GM23338 (cell line): ENCODE data around the gene KLK1. TPM values are rescaled to one million over a fixed set of nuclear protein-coding genes. Genes with fewer than 3 reads are reported as not detected.

Experiments
- ATAC-seq: fragments of 200-7000 bp; cut with Tn5 transposase; 3 replicates; pipeline ENCODE4 v1.9.1; 2020
- DNase-seq: peaks from one replicate; pipeline ENCODE4 v3.0.0-alpha.2; 2015; ENCODE audit warnings: low spot score
- H2AFZ ChIP-seq: fragments of 200-600 bp; sonication (generic); 2 replicates; pipeline ENCODE4 v1.8.0; 2016; ENCODE audit warnings: antibody characterized with exemption, mild to moderate bottlenecking, moderate library complexity
- H3F3A ChIP-seq: fragments of 200-600 bp; sonication (generic); replicated peaks from 2 replicates; pipeline ENCODE4 v1.8.0; 2017; ENCODE audit warnings: antibody characterized with exemption, mixed run types, low read depth
- H3K27ac ChIP-seq: fragments of 200-600 bp; sonication (generic); 2 replicates; pipeline ENCODE4 v1.6.1; 2016; ENCODE audit warnings: low read depth
- H3K27me3 ChIP-seq: fragments of 200-600 bp; sonication (generic); 2 replicates; pipeline ENCODE4 v1.8.0; 2016; ENCODE audit warnings: mild to moderate bottlenecking, mixed run types, moderate library complexity; ENCODE audit not compliant: insufficient read depth
- H3K36me3 ChIP-seq: fragments of 200-600 bp; sonication (generic); 2 replicates; pipeline ENCODE4 v1.8.0; 2016; ENCODE audit warnings: mild to moderate bottlenecking; ENCODE audit not compliant: insufficient read depth
- H3K4me1 ChIP-seq: fragments of 200-600 bp; sonication (generic); 2 replicates; pipeline ENCODE4 v1.8.0; 2016; ENCODE audit warnings: mild to moderate bottlenecking, moderate library complexity; ENCODE audit not compliant: insufficient read depth
- H3K4me2 ChIP-seq: fragments of 200-600 bp; sonication (generic); 2 replicates; pipeline ENCODE4 v1.7.1; 2017; ENCODE audit warnings: mixed run types
- H3K4me3 ChIP-seq: fragments of 200-600 bp; sonication (generic); 2 replicates; pipeline ENCODE4 v1.6.1; 2016; ENCODE audit warnings: mixed run types
- H3K79me2 ChIP-seq: fragments of 200-600 bp; sonication (generic); replicated peaks from 2 replicates; pipeline ENCODE4 v1.8.0; 2017; ENCODE audit warnings: mild to moderate bottlenecking; ENCODE audit not compliant: insufficient read depth
- H3K9me2 ChIP-seq: fragments of 200-600 bp; sonication (generic); 2 replicates; pipeline ENCODE4 v1.8.0; 2017; ENCODE audit not compliant: insufficient read depth
- H4K20me1 ChIP-seq: fragments of 200-600 bp; sonication (generic); replicated peaks from 2 replicates; pipeline ENCODE4 v1.8.0; 2017; ENCODE audit warnings: mild to moderate bottlenecking; ENCODE audit not compliant: insufficient read depth
- H3K27ac Mint-ChIP-seq: 2 replicates; pipeline ENCODE4 v1.8.0; 2020; ENCODE audit warnings: inconsistent platforms, mild to moderate bottlenecking, moderate library complexity, mixed read lengths
- H3K27me3 Mint-ChIP-seq: 3 replicates; pipeline ENCODE4 v1.8.0; 2022; ENCODE audit warnings: low read depth, mild to moderate bottlenecking, moderate library complexity, mixed read lengths, inconsistent platforms; ENCODE audit not compliant: insufficient read depth, poor library complexity
- H3K36me3 Mint-ChIP-seq: 3 replicates; pipeline ENCODE4 v1.8.0; 2021; ENCODE audit warnings: low read depth, mild to moderate bottlenecking, inconsistent platforms, moderate library complexity, mixed read lengths
- H3K4me1 Mint-ChIP-seq: 3 replicates; pipeline ENCODE4 v1.8.0; 2020; ENCODE audit warnings: mild to moderate bottlenecking, inconsistent platforms, mixed read lengths
- H3K4me3 Mint-ChIP-seq: 3 replicates; pipeline ENCODE4 v1.8.0; 2021; ENCODE audit warnings: moderate library complexity, mild to moderate bottlenecking, inconsistent platforms, mixed read lengths
- H3K9me3 Mint-ChIP-seq: 3 replicates; pipeline ENCODE4 v1.8.0; 2020; ENCODE audit warnings: moderate library complexity, mild to moderate bottlenecking, inconsistent platforms, mixed read lengths
- CREB1 ChIP-seq: fragments of 250-450 bp; sonication (Bioruptor Pico); IDR thresholded peaks from 2 replicates; pipeline ENCODE4 v1.5.0; 2020; ENCODE audit warnings: low read depth, mild to moderate bottlenecking, moderate library complexity
- CTCF ChIP-seq, 2 experiments: fragments of 200-600 bp in 1 of 2; sonication (generic) in 1 of 2; conservative IDR thresholded peaks; 2 replicates each; pipeline versions ENCODE4 v1.5.1 to v1.6.1; 2016 to 2017; ENCODE audit warnings: antibody characterized with exemption in 2 of 2, low read depth in 2 of 2, mild to moderate bottlenecking in 2 of 2, moderate library complexity in 1 of 2
- ETS1 ChIP-seq: IDR thresholded peaks from 2 replicates; pipeline ENCODE4 v1.6.1; 2016; ENCODE audit warnings: antibody characterized with exemption
- EZH2 ChIP-seq: fragments of 200-600 bp; sonication (generic); IDR thresholded peaks from one replicate; pipeline ENCODE4 v1.8.0; 2017; ENCODE audit warnings: antibody characterized with exemption, mild to moderate bottlenecking, low read depth; ENCODE audit not compliant: unreplicated experiment
- EZH2phosphoT487 ChIP-seq: fragments of 200-600 bp; sonication (generic); IDR thresholded peaks from one replicate; pipeline ENCODE4 v1.8.1; 2018; ENCODE audit warnings: antibody characterized with exemption; ENCODE audit not compliant: unreplicated experiment
- NANOG ChIP-seq: IDR thresholded peaks from 2 replicates; pipeline ENCODE4 v1.6.1; 2016; ENCODE audit warnings: antibody characterized with exemption, borderline replicate concordance
- POLR2AphosphoS5 ChIP-seq: IDR thresholded peaks from 2 replicates; pipeline ENCODE4 v1.6.1; 2016; ENCODE audit warnings: antibody characterized with exemption, low read depth
- REST ChIP-seq: IDR thresholded peaks from one replicate; pipeline ENCODE4 v1.6.1; 2018; ENCODE audit warnings: antibody characterized with exemption; ENCODE audit not compliant: unreplicated experiment
- ZNF114 ChIP-seq: fragments of 250-450 bp; sonication (Bioruptor Pico); IDR thresholded peaks from 2 replicates; pipeline ENCODE4 v1.5.0; 2020; ENCODE audit warnings: mild to moderate bottlenecking, moderate library complexity
- ZNF331 ChIP-seq: fragments of 250-450 bp; sonication (Bioruptor Pico); IDR thresholded peaks from 2 replicates; pipeline ENCODE4 v1.5.0; 2020; ENCODE audit warnings: low read depth, mild to moderate bottlenecking, moderate library complexity
- ZNF462 ChIP-seq: fragments of 250-450 bp; sonication (Bioruptor Pico); IDR thresholded peaks from 2 replicates; pipeline ENCODE4 v1.5.0; 2020; ENCODE audit warnings: mild to moderate bottlenecking, moderate library complexity
- polyA plus RNA-seq: library from polyadenylated mRNA; unstranded; fragments of >200 nt; fragmentation: Nextera tagmentation; extraction: Ambion mirVana; gene quantifications from 2 replicates; pipeline ENCODE4 v1.2.1, GENCODE V29; 2016
- total RNA-seq: library from RNA; depleted of rRNA; stranded (reverse); fragments of >200 nt; shearing (Covaris generic); gene quantifications from 2 replicates; pipeline ENCODE4 v1.2.3, GENCODE V29; 2014

The KLK1 gene
- total and polyA plus RNA-seq, 2 experiments from 2014 or later = 0.31 to 3.0 TPM

- Histone ChIP-seq H3F3A (no peaks in the 10 kb centered on the region), H3K4me2 (no peak overlapping the region), H2AFZ (no peak overlapping the region), H3K9me2 (no peaks in the 10 kb centered on the region), H3K4me3 (no peak overlapping the region), H4K20me1 (no peaks in the 10 kb centered on the region), H3K4me1 (peaks cover 12% of the 10 kb centered on the region), H3K36me3 (no peaks in the 10 kb centered on the region), H3K27ac (no peak overlapping the region), H3K27me3 (no peaks in the 10 kb centered on the region), H3K79me2 (no peaks in the 10 kb centered on the region)
- no peak for DNase-seq
- Mint-ChIP-seq H3K4me3 (no peak overlapping the region; the same call in 2 of the 3 replicates), H3K9me3 (peaks cover 89% of the 10 kb centered on the region), H3K27me3 (peaks cover 13% of the 10 kb centered on the region), H3K4me1 (no peaks in the 10 kb centered on the region; the same call in 2 of the 3 replicates), H3K27ac (no peak overlapping the region), H3K36me3 (peaks cover 32% of the 10 kb centered on the region)
- ATAC-seq = no peak
- no peak for TF ChIP-seq CTCF (conservative IDR thresholded peaks at IDR 0.05; ENCODE audit: low read depth in 2 of 2)
- no peak for TF ChIP-seq EZH2
- no peak for TF ChIP-seq POLR2AphosphoS5
- no peak for TF ChIP-seq ZNF331 (CRISPR knock-in tag)
- no peak for TF ChIP-seq ETS1
- no peak for TF ChIP-seq CREB1 (CRISPR knock-in tag)
- TF ChIP-seq NANOG = no peak
- TF ChIP-seq ZNF114 = no peak
- TF ChIP-seq REST = no peak
- no peak for TF ChIP-seq EZH2phosphoT487
- no peak for TF ChIP-seq ZNF462 (CRISPR knock-in tag)
These were observed 36.3 kb upstream of the KLK1 start for GRCh38 chr19:50859849-50860248.
